HS-5 (cell line): Measurements from ENCODE around the gene SAT2.
"Not testable (repeated sequence)": the region's sequence is repeated elsewhere in the genome, so short reads cannot be mapped to it uniquely, and the experiment has no call there.

Source experiments
- DNase-seq: peaks from one replicate; pipeline ENCODE4 v3.0.0-alpha.2; 2012; ENCODE audit warnings: low read depth

SAT2 gene

DNA sequence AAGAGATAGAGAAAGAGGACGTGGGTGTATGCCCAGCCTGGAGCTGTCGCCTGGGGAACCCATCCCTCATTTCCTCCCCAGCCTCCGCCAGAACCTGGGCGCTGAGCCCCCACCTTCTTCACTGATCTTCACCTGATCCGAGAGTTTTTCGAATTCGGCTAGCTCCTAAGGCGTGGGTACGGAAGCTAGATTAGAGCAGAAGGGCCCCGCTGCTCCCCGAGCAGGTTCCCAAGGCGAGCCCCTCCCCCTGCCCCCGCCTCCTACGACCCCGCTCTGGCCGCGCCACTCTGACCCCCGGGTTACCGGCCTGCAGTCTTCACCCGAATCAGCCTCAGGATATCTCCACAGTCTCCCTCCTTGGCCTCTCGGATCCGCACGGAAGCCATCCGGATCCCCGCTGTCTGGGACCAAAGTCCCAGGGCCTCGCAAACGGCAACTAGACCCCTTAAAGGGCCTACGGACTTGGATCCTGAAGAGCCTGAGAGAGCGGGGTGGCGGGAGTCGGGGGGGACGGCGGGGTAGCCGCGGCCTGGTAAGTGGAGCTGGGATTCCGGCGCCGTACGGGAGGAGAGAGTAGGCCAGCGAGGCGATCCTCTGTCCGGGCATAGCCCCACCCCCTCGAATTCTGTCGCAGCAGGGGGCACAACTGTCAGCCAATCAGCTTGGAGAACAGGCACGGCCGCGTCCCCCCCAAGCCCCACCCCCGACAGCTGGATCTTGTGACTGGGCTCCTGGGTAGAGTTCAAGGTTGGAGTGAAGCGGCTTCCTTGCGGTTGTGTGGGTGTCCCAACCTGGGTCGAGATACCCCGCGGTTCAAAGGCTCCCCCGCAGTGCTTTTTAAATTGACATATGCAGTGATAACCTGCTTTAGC, at the start of gene SAT2:
SAT2 (minus strand) TSS at position 572 of the 872 bp plus-strand sequence; CDS start at position 386, 186 bp downstream.
- peak; percentile 76 for DNase-seq

DNA sequence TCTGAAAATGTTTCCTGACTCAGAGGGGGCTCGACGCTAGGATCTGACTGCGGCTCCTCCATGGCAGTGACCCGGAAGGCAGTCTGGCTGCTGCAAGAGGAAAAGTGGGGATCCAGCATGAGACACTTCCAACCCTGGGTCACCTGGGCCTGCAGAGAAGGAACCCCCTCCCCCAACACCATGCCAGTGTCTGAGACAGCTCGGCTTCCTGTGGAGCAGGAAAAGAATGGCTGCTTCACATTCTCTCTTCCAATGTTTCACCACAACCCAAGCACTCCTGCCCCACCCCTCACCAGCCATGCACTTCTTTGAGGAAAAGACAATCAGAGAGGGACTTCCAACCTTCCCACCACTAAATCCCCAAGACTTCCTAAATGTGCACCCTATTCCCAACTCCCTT, 48.9 kb upstream of the SAT2 start:
- no peak for DNase-seq

DNA sequence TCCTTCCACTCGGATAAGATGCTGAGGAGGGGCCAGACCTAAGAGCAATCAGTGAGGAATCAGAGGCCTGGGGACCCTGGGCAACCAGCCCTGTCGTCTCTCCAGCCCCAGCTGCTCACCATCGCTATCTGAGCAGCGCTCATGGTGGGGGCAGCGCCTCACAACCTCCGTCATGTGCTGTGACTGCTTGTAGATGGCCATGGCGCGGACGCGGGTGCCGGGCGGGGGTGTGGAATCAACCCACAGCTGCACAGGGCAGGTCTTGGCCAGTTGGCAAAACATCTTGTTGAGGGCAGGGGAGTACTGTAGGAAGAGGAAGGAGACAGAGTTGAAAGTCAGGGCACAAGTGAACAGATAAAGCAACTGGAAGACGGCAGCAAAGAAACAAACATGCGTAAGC, 47.3 kb upstream of the SAT2 start:
- DNase-seq = no peak

DNA sequence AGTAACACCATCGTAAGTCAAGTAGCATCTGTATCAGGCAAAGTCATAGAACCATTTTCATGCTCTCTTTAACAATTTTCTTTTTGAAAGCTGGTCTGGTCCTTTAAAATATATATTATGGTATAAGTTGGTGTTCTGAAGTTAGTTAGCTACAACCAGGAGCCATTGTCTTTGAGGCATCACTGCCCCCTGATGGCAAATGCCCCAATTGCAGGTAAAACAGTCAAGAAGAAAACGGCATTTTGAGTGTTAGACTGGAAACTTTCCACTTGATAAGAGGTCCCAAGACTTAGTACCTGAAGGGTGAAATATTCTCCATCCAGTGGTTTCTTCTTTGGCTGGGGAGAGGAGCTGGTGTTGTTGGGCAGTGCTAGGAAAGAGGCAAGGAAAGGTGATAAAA, 45.6 kb upstream of the SAT2 start:
- no peak for DNase-seq

DNA sequence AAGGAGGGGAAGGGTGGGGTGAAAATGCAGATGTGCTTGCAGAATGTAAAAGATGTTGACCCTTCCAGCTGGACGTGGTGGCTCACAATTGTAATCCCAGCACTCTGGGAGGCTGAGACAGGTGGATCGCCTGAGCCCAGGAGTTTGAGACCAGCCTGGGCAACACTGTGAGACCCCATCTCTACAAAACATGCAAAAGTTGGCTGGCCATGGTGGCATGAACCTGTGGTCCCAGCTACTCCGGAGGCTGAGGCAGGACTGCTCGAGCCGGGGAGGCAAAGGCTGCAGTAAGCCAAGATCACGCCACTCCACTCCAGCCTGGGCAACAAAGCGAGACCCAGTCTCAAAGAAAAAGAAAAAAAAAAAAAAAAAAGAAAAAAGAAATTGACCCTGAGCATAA, 40.9 kb upstream of the SAT2 start:
- no peak for DNase-seq

DNA sequence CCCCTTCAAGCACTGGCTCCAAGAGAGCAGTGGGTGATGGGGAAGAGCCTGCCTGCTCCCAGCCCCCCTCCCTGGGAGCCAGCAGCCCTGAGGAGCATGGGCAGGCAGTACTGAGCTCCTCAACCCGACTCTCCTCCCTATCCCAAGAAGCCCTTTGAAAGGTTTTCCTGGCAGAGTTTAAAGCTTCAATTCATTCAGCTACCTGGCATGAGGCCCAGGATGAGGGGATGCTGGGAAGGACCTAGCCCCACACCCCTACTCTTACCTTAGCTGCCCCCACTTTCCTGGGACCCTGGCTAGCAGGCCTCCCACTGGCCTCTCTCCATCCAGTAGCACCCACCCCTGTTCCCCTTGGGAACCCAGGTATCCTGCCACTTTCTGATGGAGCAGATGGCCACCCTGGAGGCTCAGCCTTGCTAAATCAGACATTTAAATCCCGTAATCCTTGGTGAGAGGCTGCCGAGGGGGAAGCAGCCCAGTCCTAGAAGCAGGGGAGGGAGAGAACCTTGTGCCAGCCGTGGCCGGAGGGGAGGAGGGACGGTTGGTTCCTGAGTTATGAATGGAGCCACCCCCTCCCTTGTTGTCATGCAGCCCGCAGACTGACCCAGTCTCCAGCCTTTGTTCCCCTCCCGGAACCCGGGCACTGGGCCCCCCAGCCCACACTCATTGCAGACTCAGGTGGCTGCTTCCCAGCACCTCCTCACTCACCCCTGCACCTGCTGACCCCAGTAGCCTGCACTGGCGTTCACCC, 40.2 kb upstream of the SAT2 start:
- no peak for DNase-seq

DNA sequence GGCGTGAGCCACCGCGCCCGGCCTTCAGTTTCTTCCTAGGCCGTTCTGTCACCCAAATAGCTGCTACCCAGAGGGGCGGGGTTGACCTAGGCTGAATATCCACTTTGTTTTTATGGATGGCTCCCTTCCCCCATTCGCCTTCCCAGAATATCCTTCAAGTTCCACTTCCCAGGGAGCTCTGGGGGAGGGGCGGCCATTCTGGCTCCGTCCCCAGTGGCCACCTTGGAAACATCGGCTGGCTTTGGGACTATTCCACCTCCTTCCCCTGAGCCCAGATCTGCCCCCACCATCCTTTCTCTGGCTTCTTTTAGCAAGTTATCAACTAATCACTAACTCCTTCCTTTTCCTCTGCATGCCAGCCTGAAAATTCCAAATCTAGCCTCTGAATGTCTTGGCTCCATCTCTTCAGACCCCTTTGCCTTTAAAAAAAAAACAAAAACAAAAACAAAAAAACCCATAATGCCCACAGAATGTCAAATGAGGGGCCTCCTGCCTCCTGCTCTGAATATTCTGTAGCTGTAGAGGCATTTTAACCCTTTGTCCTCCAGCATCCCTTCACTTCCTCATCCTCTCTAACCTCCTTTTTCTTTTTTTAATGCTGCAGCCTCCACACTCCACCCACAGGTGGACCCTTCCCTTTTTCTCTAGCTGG, 29.5 kb upstream of the SAT2 start:
- DNase-seq = no peak

DNA sequence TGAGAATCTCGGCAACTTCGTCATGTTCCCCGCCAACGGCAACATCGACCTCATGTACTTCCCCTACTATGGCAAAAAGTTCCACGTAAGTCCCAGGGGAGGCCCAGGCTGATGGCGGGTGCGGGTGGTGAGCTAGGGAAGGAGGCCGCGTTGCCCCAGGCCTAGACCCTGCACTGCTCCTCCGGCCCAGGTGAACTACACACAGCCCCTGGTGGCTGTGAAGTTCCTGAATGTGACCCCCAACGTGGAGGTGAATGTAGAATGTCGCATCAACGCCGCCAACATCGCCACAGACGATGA, 27.9 kb upstream of the SAT2 start:
- no peak for DNase-seq

DNA sequence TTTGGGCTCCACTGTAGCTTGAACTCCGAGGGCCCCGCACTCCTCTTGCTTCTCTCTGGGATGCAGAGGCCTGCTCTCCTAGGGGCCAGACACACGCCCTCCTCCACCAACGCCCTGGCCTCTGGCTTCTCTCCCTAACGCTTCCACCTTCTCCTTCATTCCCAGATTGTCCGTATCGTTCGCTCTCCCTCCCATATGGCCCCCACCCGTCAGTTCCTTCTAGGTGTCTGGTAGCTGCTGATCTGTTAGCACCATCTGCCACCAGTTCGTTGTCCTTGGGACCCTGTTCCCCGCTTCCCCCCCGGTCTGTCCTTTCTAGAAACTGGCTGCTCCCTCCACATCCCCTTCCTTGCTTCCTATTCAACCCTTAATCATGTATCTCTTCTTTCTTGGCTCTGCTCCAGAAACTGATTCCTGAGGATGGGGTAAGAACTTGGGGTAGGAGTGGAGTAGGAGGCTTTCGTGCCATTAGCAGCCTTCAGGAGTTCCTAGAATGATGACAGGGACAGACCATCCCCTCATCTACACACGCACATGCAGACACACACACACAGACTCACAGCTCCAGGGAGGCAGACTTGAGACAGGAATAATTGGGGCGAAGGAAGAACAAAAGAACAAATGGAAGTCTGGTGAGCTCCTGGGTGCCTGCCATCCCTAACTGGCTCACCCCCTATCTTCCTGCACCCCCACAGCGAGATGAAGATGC, 27.4 kb upstream of the SAT2 start:
- DNase-seq = no peak

DNA sequence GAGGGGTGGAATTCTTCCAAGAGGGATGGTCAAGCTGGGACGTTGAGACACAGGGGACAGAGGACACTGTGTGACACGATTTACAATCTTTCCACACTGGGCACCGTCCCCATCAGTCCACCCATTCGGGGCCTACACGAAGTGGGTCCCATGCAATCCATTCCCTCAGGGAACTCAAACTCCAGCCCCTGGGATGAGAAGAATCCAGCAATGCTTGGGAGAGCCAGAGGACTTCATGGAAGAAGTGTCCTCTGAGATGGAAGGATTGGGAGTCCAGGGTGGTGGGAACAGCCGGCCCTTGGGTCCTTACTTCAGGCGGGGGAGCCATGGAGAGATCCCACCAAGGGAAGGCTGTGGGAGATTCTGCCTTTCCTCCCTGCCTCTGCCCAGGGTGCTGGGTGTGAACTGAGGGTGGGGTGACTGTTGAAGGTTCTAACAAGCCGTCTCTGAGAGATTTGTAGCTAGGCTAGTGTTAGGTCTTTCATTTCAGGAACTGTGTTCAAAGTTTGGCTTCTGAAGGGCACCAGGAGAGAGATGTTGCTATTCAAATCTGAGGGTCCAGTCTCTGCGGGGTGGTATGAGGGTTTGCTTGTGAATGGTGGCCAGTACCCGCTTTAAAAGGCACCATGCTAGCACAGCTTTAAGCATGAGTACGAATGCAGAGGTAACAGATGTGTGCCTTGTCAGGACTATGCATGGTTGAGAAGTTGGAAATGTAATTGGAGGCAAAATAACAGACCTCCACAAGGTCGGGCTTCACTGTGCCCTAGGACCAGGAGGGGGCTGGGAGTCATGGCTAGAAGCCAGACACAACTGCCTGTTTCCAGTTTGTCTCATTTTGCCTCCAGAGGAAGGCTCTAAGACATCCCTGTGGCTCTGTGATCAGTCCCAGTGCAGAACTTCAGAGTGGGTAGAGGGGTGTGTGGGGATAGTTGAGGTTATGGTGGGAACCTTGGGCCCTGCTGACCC, 25.1 kb upstream of the SAT2 start:
- no peak for DNase-seq

DNA sequence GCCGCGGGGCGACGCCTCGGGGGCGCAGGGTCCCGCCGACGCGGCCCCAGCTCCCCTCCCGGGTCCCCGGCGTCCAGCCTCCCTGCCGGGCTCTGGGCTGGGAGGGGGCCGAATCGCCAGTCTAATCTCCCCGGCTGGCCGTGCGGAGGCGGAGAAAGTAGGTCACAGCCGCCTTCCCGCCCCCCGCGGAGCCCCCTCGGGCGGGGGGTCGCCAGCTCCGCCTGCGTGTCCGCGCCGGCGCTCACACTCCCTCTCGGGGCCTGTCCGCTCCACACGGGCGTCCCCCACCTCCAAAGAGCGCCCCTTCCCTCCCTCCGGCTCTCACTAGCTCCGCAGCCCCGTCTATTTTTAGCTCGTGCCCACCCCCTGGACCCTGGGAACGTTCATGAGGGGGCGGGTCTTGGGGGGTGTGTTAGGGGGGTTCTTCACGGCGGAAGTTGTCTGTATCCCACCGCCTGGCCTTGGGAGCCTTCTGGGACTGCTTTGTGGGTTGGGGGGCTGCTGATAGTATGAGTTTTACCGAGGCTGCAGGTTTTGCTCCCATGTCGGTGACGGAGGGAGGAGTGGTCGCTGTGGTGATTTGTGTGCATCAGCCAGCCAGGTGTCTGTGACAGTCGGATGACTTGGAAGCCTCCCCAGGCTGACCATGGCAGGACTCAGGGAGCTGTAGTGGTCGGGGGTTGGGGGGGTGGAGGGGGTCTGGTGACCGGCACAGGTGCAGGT, 24.2 kb upstream of the SAT2 start:
- DNase-seq = no peak

DNA sequence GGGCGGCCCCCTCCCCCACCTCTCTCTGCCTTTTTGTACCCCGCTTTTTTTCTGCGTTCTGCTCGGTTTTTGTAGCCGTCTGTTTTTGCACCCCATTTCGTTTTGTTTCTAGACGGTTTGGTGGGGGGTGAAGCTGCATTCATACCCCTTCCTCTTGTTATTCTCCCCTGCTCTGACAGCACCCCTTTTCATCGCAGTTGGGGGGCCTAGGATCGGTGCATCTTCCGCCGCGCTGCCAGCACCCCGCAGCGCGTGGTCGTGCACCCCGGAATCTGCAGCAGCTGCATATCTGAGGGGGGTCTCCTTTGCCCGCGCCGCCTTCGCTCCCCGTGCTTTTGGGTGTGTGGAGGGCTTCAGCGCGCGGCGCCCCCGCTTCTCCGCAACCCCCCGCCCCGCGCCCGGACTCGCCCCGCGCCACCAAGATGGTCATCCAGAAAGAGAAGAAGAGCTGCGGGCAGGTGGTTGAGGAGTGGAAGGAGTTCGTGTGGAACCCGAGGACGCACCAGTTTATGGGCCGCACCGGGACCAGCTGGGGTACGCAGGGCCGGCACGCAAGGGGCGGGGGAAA, 23.6 kb upstream of the SAT2 start:
- DNase-seq = no peak

DNA sequence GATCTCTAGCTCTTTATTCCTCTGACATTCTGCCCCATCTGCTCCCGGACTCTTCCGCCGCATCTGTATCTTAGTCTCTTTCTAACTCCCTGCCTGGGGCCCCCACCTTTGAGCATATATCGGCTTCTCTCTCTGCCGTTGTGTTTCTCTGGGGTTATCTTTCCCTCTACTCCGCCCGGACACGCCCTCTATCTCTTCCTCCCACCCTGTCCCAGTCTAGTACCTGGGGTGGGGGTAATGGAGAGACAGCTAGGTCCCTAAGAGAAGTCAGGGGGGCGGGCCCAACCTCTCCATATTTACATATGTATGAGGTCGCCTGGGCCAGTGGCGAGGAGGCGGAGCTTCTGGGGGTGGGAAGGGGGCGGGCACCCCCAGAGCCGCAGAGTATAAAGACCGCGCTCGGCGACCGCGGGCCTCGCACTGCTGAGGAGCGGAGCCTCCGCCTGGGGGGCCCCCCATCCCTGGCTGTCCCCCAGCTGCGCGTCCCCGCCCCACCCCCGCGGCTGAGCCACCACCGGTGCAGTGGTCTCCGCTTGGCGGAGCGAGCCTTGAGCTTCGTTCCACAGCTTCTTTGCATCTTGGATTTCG, 23.0 kb upstream of the SAT2 start, which contains the start of gene ATP1B2:
ATP1B2 (plus strand) TSS at position 418 of the 588 bp plus-strand sequence. CDS start 593 bp downstream, outside the sequence.
- no peak for DNase-seq

DNA sequence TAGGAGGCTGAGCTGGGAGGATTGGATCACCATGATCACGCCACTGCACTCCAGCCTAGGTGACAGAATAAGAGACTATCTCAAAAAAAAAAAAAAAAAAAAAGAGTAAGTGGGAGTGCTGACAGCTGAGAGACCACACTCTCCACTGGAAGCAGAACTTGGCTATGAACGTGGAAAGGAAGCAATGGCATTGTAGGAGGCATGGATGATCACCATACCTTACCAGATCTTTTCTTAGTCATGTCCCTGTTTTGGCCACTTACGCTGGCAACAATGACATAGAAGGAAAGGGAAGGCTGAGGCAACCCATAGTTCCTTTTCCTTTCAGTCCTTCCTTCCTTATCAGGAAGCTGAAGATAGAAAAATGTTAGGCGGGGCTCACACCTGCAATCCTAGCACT, 19.4 kb upstream of the SAT2 start:
- DNase-seq = no peak

DNA sequence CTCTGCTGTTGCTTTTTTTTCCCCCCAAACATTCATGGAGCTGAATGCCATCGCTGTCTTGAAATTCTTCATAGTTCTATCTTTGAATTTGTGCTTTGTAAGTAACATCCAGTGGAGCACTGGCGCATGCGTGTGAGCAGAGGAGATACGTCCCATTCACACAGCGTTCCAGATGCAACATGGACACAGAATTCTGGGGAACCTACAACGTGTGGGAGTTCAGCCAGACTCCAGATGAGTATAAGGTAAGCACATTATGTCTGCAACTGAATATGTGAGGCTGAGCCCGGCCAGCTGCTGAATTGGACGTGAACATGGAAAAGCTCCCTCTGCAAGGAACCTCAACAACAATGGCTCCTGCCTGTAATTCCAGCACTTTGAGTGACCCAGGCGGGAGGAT, 18.8 kb upstream of the SAT2 start:
- no peak for DNase-seq

DNA sequence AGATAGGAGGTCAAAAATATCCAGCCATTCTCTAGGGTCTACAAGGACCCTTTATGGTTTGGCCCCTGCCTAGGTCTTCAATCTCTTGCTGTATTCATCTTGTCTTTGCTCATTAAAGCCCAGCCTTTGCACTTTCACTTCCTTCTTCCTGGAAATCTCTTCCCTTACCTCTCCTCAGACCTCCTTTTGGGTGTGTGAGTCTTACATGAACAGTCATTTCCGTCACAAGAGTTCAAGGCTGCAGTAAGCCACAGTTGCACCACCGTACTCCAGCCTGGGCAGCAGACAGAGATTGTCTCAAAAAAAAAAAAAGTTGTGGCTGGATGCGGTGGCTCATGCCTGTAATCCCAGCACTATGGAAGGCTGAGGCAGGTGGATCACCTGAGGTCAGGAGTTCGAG, 17.2 kb upstream of the SAT2 start:
- no peak for DNase-seq

DNA sequence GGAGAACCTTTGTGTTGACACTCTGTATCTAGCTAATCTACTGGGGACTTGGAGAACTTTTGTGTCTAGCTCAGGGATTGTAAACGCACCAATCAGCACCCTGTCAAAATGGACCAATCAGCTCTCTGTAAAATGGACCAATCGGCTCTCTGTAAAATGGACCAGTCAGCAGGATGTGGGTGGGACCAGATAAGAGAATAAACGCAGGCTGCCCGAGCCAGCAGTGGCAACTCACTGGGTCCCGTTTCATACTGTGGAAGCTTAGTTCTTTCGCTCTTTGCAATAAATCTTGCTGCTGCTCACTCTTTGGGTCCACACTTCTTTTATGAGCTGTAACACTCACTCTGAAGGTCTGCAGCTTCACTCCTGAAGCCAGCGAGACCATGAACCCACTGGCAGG, 14.0 kb upstream of the SAT2 start:
- not testable (repeated sequence) for DNase-seq

DNA sequence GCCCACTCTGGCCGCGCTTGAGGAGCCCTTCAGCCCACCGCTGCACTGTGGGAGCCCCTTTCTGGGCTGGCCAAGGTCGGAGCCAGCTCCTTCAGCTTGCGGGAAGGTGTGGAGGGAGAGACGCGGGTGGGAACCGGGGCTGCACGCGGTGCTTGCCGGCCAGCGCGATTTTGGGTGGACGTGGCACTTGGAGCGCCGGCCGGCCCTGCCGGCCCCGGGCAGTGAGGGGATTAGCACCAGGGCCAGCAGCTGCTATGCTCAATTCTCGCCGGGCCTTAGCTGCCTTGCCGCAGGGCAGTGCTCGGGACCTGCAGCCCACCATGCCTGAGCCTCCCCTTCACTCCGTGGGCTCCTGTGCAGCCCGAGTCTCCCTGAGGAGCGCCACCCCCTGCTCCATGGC, 13.2 kb upstream of the SAT2 start:
- DNase-seq = no peak

DNA sequence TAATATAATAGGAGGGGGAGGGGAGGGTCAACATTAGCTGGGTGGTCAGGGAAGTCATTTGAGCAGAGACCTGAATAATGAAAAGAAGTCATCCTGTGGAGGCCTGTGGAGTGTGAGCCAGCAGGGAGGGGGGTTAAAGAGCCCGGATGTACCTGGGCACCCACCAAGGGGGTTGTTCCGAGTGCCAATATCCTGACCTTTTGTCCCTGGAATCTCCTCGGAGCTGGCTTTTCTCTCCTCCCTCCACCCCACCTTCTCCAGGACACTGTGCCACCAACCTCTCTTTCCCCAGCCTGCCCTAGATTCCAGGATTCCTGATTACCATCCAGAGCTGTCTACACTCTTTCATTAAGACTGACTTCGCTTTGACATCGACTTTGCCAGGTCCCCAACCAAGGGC, 8.5 kb upstream of the SAT2 start:
- no peak for DNase-seq

DNA sequence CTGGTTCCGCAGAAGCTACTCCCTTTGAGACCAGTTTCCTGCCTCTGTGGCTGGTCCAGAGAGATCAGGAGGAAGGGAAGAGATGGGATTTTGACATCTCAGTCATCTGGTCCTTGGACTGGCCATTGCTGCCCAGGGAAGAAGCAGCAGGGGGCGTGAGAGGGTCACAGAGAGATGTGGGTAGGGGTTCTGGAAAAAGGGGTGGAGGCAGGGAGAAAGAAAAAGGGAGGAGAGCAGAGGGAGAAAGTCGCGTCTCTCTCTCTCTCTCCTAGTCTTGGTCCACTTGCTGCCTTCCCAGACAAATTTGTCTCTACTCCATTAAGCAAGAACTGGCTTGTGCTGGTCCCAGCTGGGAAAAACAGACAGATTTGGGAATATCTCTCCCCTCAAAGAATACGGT, 6.8 kb upstream of the SAT2 start:
- DNase-seq = no peak
